BE2C (cell line): ENCODE results near the gene HS1BP3.
A peak's percentile ranks its signal among the peaks of the same experiment; 100 is the strongest.

Experiments
- DNase-seq: peaks from one replicate; pipeline ENCODE4 v3.0.0-alpha.2; 2020
- H3K27me3 ChIP-seq: fragments of 250-450 bp; sonication (Bioruptor Pico); 2 replicates; pipeline ENCODE4 v1.5.1; 2020; ENCODE audit warnings: mild to moderate bottlenecking
- H3K36me3 ChIP-seq: fragments of 250-450 bp; sonication (Bioruptor Pico); 2 replicates; pipeline ENCODE4 v1.5.1; 2020; ENCODE audit warnings: mild to moderate bottlenecking
- H3K4me1 ChIP-seq: fragments of 250-450 bp; sonication (Bioruptor Pico); 2 replicates; pipeline ENCODE4 v1.5.1; 2020
- H3K4me3 ChIP-seq: 2 replicates; pipeline ENCODE4 v1.5.1; 2011; ENCODE audit warnings: low read depth, low read length
- H3K9me3 ChIP-seq: fragments of 250-450 bp; sonication (Bioruptor Pico); 2 replicates; pipeline ENCODE4 v1.5.1; 2020
- TF ChIP-seq, protein P1 (sequence below): IDR thresholded peaks from 2 replicates; pipeline ENCODE4 v1.5.1; 2012; ENCODE audit warnings: mild to moderate bottlenecking, low read depth, low read length

HS1BP3 gene

DNA sequence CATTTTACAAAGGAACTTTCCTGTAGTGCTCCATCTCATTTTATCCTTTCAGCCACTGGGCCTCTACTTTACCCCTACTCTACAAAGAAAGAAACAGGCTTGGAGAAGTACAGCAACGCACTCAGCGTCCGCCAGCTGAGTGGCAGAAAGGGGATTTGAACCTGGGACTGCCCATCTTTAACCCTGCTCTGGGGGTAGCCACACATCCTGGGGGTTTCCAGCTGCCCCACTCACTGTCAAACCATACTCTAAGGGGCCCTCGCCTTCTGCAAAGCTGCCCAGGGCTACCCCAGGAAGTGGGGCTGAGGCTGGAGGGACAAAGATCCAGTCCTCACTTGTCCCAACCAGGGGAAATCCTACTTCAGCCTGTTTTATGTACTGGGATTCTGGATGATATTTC is 17.9 kb downstream of the HS1BP3 start:
- no peak for DNase-seq
- peaks cover 22% of the 10 kb centered on the region for H3K4me1 ChIP-seq
- TF ChIP-seq, protein P1, sequence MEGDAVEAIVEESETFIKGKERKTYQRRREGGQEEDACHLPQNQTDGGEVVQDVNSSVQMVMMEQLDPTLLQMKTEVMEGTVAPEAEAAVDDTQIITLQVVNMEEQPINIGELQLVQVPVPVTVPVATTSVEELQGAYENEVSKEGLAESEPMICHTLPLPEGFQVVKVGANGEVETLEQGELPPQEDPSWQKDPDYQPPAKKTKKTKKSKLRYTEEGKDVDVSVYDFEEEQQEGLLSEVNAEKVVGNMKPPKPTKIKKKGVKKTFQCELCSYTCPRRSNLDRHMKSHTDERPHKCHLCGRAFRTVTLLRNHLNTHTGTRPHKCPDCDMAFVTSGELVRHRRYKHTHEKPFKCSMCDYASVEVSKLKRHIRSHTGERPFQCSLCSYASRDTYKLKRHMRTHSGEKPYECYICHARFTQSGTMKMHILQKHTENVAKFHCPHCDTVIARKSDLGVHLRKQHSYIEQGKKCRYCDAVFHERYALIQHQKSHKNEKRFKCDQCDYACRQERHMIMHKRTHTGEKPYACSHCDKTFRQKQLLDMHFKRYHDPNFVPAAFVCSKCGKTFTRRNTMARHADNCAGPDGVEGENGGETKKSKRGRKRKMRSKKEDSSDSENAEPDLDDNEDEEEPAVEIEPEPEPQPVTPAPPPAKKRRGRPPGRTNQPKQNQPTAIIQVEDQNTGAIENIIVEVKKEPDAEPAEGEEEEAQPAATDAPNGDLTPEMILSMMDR, result no peak
- no peak overlapping the region for H3K4me3 ChIP-seq
- no peaks in the 10 kb centered on the region for H3K36me3 ChIP-seq
- no peaks in the 10 kb centered on the region for H3K27me3 ChIP-seq
- H3K9me3 ChIP-seq, result no peaks in the 10 kb centered on the region

DNA sequence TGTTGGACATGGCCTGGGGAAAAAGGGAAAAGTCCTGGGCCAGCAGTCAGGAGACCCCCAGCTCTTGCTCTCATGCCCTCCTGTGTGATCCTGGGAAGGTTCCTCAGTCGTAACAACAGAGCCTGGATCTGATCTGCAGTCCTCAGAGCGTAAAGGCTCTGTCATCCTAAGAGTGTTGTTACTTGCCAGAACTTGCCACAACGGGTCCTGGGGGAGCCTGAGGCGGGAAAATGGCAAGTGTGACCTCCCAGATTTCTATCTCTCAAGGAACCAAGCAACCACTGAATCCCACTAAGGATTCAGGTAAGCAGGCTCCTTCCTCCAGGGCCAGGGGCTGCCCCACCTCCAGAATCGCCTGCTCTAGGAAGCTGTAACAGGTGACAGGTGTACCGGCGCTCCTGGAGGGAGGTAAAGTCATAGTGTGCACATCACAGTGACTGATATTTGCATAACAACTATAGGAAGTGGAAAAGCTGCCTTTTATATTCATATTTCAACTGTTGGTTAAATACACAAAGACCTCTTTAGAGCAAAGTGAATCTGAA is 18.4 kb downstream of the HS1BP3 start:
- H3K36me3 ChIP-seq, result no peaks in the 10 kb centered on the region
- DNase-seq, result no peak
- peaks cover 25% of the 10 kb centered on the region for H3K4me1 ChIP-seq
- TF ChIP-seq, protein P1, result no peak
- no peaks in the 10 kb centered on the region for H3K9me3 ChIP-seq
- H3K4me3 ChIP-seq, result no peak overlapping the region
- no peaks in the 10 kb centered on the region for H3K27me3 ChIP-seq

DNA sequence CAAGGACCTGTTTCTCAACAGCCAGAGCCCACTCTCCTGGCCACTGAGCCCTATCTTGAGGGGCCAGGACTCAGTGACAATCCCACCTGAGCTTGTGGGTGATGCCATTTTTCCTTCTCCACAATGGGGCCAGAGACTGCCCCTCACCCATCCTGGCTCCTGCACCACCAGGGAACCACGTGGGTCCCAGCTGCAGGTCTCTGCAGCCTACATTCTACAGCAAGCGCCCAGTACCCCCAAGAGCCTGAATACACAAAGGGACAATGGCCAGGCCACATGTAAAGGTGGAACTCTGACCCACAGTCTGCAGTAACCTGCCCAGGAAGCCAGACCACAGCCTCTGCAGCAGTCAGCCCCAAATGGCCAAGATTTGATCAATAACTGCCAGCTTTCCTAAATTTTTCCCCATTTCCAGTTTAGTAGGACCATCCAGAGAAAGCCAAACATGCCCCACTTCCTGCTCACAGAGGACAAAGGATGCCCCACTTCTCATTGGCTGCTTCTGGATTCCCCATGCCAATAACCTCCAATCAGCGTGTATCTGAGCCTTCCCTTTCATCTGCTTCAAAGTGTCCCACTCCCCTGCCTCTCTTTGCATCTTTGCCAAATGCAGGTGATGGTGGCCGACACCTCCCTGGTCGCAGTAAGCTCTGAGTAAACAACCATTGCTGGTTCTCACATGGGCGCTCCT is 19.1 kb downstream of the HS1BP3 start:
- TF ChIP-seq, protein P1, result no peak
- no peak for DNase-seq
- no peaks in the 10 kb centered on the region for H3K36me3 ChIP-seq
- H3K4me3 ChIP-seq, result no peak overlapping the region
- no peaks in the 10 kb centered on the region for H3K9me3 ChIP-seq
- peaks cover 31% of the 10 kb centered on the region for H3K4me1 ChIP-seq
- H3K27me3 ChIP-seq, result no peaks in the 10 kb centered on the region

DNA sequence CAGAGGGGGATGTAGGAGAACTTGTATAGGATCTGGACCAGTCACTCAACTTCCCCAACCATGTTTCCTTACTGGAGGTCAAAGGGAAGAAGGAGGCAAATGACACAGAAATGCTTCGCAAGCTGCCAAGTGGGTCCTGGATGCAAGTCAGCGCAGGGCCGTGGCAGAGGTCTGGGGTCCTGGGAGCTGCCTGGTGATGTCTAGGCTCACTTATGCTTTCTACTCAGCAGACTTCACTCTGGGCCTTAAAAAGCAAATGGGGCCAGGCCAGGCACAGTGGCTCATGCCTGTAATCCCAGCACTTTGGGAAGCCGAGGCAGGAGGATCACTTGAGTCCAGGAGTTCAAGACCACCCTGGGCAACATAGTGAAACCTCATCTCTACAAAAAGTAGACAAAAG is 19.9 kb downstream of the HS1BP3 start:
- peaks cover 36% of the 10 kb centered on the region for H3K4me1 ChIP-seq
- no peaks in the 10 kb centered on the region for H3K27me3 ChIP-seq
- no peaks in the 10 kb centered on the region for H3K9me3 ChIP-seq
- DNase-seq, result no peak
- no peaks in the 10 kb centered on the region for H3K36me3 ChIP-seq
- TF ChIP-seq, protein P1, result no peak
- H3K4me3 ChIP-seq, result no peak overlapping the region

DNA sequence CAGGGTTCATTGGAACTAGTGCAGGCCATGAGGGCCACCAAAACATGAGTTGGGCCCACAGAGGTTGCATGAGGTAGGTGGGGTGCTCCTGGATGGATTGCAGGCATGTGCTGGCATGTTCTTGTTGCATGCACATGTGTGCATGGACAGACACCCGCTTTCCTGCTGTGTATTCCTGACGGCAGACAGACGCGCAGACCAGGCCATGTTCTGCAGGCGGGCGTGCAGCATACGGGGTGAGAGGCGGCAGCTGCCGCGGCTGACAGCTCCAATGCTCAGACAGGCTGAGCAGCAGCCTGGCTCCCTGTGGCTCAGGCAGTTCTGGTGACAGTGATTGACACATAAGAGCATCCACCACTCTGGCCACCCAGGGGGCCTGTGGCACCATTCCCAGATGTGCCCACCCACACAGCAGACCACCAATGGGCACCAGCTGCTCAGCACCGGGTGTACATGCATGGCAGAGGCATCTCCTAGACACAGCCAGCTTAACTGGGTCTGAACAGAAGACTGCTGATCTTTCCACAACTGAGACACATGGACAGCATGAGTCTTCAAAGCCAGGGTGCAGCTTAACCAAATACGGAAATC is 21.2 kb downstream of the HS1BP3 start:
- TF ChIP-seq, protein P1, result no peak
- DNase-seq, result peak; percentile 59
- Histone ChIP-seq H3K4me1 (peaks cover 36% of the 10 kb centered on the region), H3K4me3 (no peak overlapping the region), H3K9me3 (no peaks in the 10 kb centered on the region), H3K36me3 (no peaks in the 10 kb centered on the region), H3K27me3 (no peaks in the 10 kb centered on the region)

DNA sequence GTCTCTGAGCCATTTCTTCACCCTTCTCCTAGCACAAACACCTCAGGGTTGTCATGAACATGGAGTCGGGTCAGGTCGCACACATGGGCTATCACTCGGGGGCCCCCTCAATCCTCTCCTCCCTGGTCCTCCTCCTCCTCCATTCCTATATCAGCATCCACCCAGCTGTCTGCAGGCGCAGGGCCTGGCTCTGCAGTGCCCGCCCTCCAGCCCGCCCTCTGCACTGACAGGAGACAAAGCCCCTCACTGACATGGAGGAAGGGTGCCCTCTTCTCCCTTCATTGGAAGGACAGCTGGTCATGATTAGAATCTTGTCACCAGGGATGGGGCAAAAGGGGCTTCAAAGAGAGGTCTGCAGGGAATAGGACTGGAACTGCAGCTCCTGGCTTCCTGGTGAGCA is 21.7 kb downstream of the HS1BP3 start:
- Histone ChIP-seq H3K36me3 (no peaks in the 10 kb centered on the region; the same call in 1 of the 2 replicates), H3K9me3 (no peaks in the 10 kb centered on the region), H3K27me3 (no peaks in the 10 kb centered on the region), H3K4me3 (no peak overlapping the region), H3K4me1 (peaks cover 36% of the 10 kb centered on the region)
- no peak for DNase-seq
- TF ChIP-seq, protein P1, result no peak
